Fibroblast of villous mesenchyme (primary cell): ENCODE results near the gene ZFR2. TPM values are rescaled to one million over a fixed set of nuclear protein-coding genes. Genes with fewer than 3 reads are reported as not detected.

Experiments
- DNase-seq: peaks from one replicate; pipeline ENCODE4 v3.0.0-alpha.2; 2010; ENCODE audit warnings: low read depth
- H3K4me3 ChIP-seq: 2 replicates; pipeline ENCODE4 v1.5.1; 2011; ENCODE audit warnings: low read depth, mild to moderate bottlenecking, low read length
- CTCF ChIP-seq: IDR thresholded peaks from 2 replicates; pipeline ENCODE4 v1.5.1; 2012; ENCODE audit warnings: low read depth, mild to moderate bottlenecking, low read length; ENCODE audit not compliant: insufficient read depth
- total RNA-seq: library from RNA; depleted of rRNA; stranded (reverse); fragments of >200 nt; gene quantifications from 2 replicates; pipeline ENCODE4 v1.2.3, GENCODE V29; 2012

ZFR2 gene
- total RNA-seq, 1 donor: not detected

- no peak for DNase-seq
These were observed 94.9 kb downstream of the ZFR2 start for GRCh38 chr19:3773814-3774515.

GRCh38 chr19:3771906-3772455, 96.9 kb downstream of the ZFR2 start, which contains the start of gene RAX2:
RAX2 (minus strand) TSS chr19:3772228; CDS start chr19:3771742, 486 bp downstream.
- TF ChIP-seq CTCF: no peak
- no peak within 1 kb of the TSS for H3K4me3 ChIP-seq
- DNase-seq: no peak

More at GRCh38 chr19:3773814-3774515, 94.9 kb downstream of the ZFR2 start:
- TF ChIP-seq CTCF: no peak
- H3K4me3 ChIP-seq: no peak overlapping the region

DNA sequence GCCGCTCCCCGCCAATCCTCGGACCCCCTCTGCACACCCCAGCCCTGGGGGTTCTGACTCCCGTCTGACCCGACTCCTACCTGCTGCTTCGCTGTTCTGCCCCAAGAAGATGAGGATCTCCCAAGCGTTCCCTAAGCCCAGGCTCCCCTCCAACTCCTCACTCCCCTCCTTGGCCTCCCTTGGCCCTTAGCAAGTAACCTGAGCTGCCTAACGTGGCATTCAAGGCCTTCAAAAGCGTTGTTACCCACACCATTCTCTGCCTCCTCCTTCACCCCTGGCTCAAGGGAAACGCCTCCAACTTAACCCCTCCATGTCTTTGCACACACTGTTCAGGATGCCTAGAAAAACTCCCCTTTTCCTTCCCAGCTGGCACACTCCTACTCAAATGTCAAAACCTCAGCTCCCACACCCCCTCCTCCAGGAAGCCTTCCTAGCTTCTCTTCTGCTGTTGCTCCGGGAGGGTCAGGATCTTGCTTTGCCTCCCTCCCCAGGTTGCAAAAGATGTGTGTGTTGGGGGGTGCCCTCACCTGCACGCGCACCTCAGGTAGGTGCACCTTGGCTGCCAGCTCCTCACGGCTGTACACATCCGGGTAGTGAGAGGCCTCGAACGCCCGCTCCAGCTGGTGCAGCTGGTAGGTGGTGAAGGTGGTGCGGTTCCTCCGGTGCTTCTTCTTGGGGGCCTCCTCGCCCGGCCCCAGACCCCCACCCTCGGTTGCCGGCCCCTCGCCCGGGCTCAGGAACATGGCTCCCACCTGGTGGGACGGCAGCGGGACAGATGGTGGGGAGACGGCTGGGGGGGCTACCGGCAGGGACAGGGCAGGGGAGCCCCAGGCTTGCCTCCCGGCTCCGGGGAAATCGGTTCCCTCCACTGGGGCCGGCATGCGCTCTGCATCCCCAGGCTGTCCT, 97.6 kb downstream of the ZFR2 start:
- no peak for DNase-seq
- TF ChIP-seq CTCF: no peak
- H3K4me3 ChIP-seq: no peak overlapping the region

- TF ChIP-seq CTCF: no peak
- no peak for DNase-seq
- no peak overlapping the region for H3K4me3 ChIP-seq
These were observed 98.5 kb downstream of the ZFR2 start for GRCh38 chr19:3770136-3770999.

- H3K4me3 ChIP-seq: no peak overlapping the region
- DNase-seq: no peak
- no peak for TF ChIP-seq CTCF
These were observed 99.3 kb downstream of the ZFR2 start for GRCh38 chr19:3769494-3769893.

GRCh38 chr19:3768748-3769099, 100.1 kb downstream of the ZFR2 start:
- no peak for DNase-seq
- no peak for TF ChIP-seq CTCF
- no peak overlapping the region for H3K4me3 ChIP-seq
